ENCODE results near the gene ZFAND4.

ZFAND4 gene

DNA sequence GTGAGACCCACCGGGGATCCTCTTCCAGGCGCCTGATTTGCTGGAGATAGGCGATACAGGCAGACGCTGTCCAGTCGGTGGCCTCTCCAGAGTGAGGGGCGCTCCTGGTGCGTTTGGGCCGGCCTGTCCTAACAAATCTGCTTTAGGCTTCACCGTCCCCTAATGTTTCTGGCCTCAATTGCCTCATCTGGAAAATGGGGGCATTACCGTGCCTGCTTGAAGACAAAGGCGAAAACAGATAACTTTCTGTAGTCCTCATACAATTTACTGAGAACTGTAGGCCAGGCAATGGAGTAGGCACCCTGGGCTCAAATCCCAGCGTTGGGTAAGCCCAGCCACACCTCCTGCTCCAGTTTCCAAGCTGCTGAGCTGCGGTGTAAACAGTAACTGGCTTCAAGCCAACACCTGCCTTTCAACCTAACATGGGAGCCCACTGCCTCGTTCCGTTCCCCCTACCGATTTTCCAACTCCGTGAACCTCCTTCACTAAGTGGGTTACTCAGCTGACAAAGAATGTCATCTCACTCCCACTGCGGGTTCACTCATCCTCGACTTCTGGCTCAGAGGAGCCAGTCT, 589 bp upstream of the ZFAND4 start (continued):
- TF ChIP-seq ZNF704 (tag by site-specific recombination; IDR thresholded peaks at IDR 0.05) (no peak), ZFHX2 (tag by site-specific recombination; conservative IDR thresholded peaks at IDR 0.05) (no peak), ZBTB17 (tag by site-specific recombination; IDR thresholded peaks at IDR 0.05) (peak; percentile 47), PRDM2 (tag by site-specific recombination; IDR thresholded peaks at IDR 0.05; ENCODE audit: borderline replicate concordance) (no peak), ZNF701 (tag by site-specific recombination; IDR thresholded peaks at IDR 0.05) (no peak), ZNF350 (tag by site-specific recombination; IDR thresholded peaks at IDR 0.05) (no peak), ZBTB11 (tag by site-specific recombination; conservative IDR thresholded peaks at IDR 0.05; ENCODE audit: low read depth) (no peak), ZNF707 (tag by site-specific recombination; IDR thresholded peaks at IDR 0.05) (no peak), ZFP37 (tag by site-specific recombination; IDR thresholded peaks at IDR 0.05) (no peak), ZSCAN23 (tag by site-specific recombination; IDR thresholded peaks at IDR 0.05) (no peak), ZNF223 (tag by site-specific recombination; IDR thresholded peaks at IDR 0.05) (no peak), ZSCAN30 (tag by site-specific recombination; IDR thresholded peaks at IDR 0.05) (peak; percentile 14; the same call in 1 of the 2 replicates), REST (tag by site-specific recombination; IDR thresholded peaks at IDR 0.05) (peak; percentile 53; the same call in 1 of the 2 replicates), WT1 (tag by site-specific recombination; IDR thresholded peaks at IDR 0.05) (no peak), ZNF366 (tag by site-specific recombination; conservative IDR thresholded peaks at IDR 0.05) (no peak), ZBTB1 (tag by site-specific recombination; IDR thresholded peaks at IDR 0.05) (no peak), ZNF324 (tag by site-specific recombination; IDR thresholded peaks at IDR 0.05) (peak; percentile 29; the same call in 1 of the 2 replicates), ZNF19 (tag by site-specific recombination; IDR thresholded peaks at IDR 0.05; ENCODE audit: low read depth) (no peak), ZXDB (tag by site-specific recombination; IDR thresholded peaks at IDR 0.05) (peak; percentile 10; the same call in 1 of the 2 replicates), KLF17 (tag by site-specific recombination; IDR thresholded peaks at IDR 0.05) (0 out of 2 replicates have a peak, but pooled peaks have one; percentile 22), ZBTB48 (tag by site-specific recombination; IDR thresholded peaks at IDR 0.05) (peak; percentile 39; the same call in 1 of the 2 replicates), ZNF747 (tag by site-specific recombination; IDR thresholded peaks at IDR 0.05) (no peak), ZNF394 (tag by site-specific recombination; IDR thresholded peaks at IDR 0.05; ENCODE audit: borderline replicate concordance) (no peak), ZNF623 (tag by site-specific recombination; IDR thresholded peaks at IDR 0.05) (no peak), ZNF560 (tag by site-specific recombination; IDR thresholded peaks at IDR 0.05; ENCODE audit: borderline replicate concordance) (no peak), REPIN1 (tag by site-specific recombination; IDR thresholded peaks at IDR 0.05; ENCODE audit: low read depth) (peak; percentile 25; the same call in 1 of the 2 replicates)

Data from HEK293 (cell line).